GM19099 (cell line): ENCODE measurements around the gene MT1G.

ENCODE experiments used
- POLR2A ChIP-seq: IDR thresholded peaks from 3 replicates; pipeline ENCODE4 v1.6.1; 2011; ENCODE audit warnings: low read depth; ENCODE audit not compliant: insufficient read length; ENCODE audit errors: extremely low read depth

MT1G gene

GRCh38 chr16:56690420-56691122 is 22.7 kb upstream of the MT1G start:
- no peak for TF ChIP-seq POLR2A

GRCh38 chr16:56689171-56689570 is 21.3 kb upstream of the MT1G start:
- TF ChIP-seq POLR2A, result no peak

GRCh38 chr16:56688762-56689161 is 20.9 kb upstream of the MT1G start:
- TF ChIP-seq POLR2A, result no peak

- TF ChIP-seq POLR2A, result no peak
Observed at GRCh38 chr16:56686758-56687157, 18.9 kb upstream of the MT1G start.

- TF ChIP-seq POLR2A, result no peak
Observed at GRCh38 chr16:56684926-56685590, 17.2 kb upstream of the MT1G start.

GRCh38 chr16:56684256-56684925 is 16.5 kb upstream of the MT1G start:
- no peak for TF ChIP-seq POLR2A

- no peak for TF ChIP-seq POLR2A
Observed at GRCh38 chr16:56683424-56684172, 15.7 kb upstream of the MT1G start.

GRCh38 chr16:56682703-56683397 is 15.0 kb upstream of the MT1G start:
- TF ChIP-seq POLR2A, result no peak

GRCh38 chr16:56681939-56682702 is 14.3 kb upstream of the MT1G start, which contains the start of gene MT1X:
Gene MT1X (plus strand): TSS chr16:56682470. CDS start chr16:56682541, 71 bp downstream.
- peak; percentile 96 for TF ChIP-seq POLR2A

GRCh38 chr16:56679818-56680217 is 12.0 kb upstream of the MT1G start:
- TF ChIP-seq POLR2A, result no peak

GRCh38 chr16:56679078-56679730 is 11.3 kb upstream of the MT1G start:
- TF ChIP-seq POLR2A, result no peak

- TF ChIP-seq POLR2A, result no peak
Observed at GRCh38 chr16:56677474-56677873, 9.6 kb upstream of the MT1G start.

GRCh38 chr16:56675685-56676210 is 7.9 kb upstream of the MT1G start:
- no peak for TF ChIP-seq POLR2A
